Colonic mucosa (tissue), 4 donors: ENCODE measurements around the gene NCKAP1. TPM values are rescaled to one million over a fixed set of nuclear protein-coding genes. Genes with fewer than 3 reads are reported as not detected.
A peak's percentile ranks its signal among the peaks of the same experiment; 100 is the strongest.

ENCODE experiments used
- DNase-seq: peaks from one replicate; pipeline ENCODE4 v3.0.0-alpha.2; 2020
- H3K27ac ChIP-seq: fragments of 200-600 bp; one replicate; pipeline ENCODE4 v1.8.0; 2021
- H3K27me3 ChIP-seq: fragments of 200-600 bp; one replicate; pipeline ENCODE4 v1.8.0; 2021
- H3K36me3 ChIP-seq: fragments of 200-600 bp; one replicate; pipeline ENCODE4 v1.8.0; 2021
- H3K4me1 ChIP-seq: fragments of 200-600 bp; one replicate; pipeline ENCODE4 v1.8.0; 2021; ENCODE audit warnings: mild to moderate bottlenecking
- H3K4me3 ChIP-seq: fragments of 200-600 bp; one replicate; pipeline ENCODE4 v1.8.0; 2021
- H3K9ac ChIP-seq, 2 donors: one replicate each; pipeline ENCODE4 v1.7.0; 2013; ENCODE audit warnings: control low read depth in 2 of 2, low read depth in 2 of 2, low read length in 2 of 2
- H3K9me3 ChIP-seq: fragments of 200-600 bp; one replicate; pipeline ENCODE4 v1.8.0; 2021
- CTCF ChIP-seq: fragments of 200-600 bp; IDR thresholded peaks from one replicate; pipeline ENCODE4 v1.8.0; 2022; ENCODE audit warnings: antibody characterized with exemption, mild to moderate bottlenecking
- intact Hi-C: fragments of 100-400 bp; cut with DNase I; formaldehyde crosslinking; loops from one replicate; pipeline ENCODE4 v1.14.1; 2022
- total RNA-seq, 2 donors: library from RNA; stranded (reverse); fragmentation: NEBNext Ultra II Directional in 1 of 2; extraction: Animal tissue kit (Norgen Biotek cat#: 25700) in 1 of 2; gene quantifications; one replicate each; pipeline ENCODE4 v1.2.1, GENCODE V29; 2021
- donor health status: healthy.
- donor health status: DM: no; HTN: no; CAD: no.
- donor health status: DM: no; HTN: no; CAD: no.

The NCKAP1 gene
- total RNA-seq, 2 donors from 2014 or later: 105 to 133 TPM

- Histone ChIP-seq H3K9me3 (no peaks in the 10 kb centered on the region), H3K4me1 (no peaks in the 10 kb centered on the region), H3K4me3 (peak overlapping the region; percentile 48), H3K9ac (peak overlapping the region; percentile 64 to 77), H3K36me3 (no peaks in the 10 kb centered on the region), H3K27me3 (no peaks in the 10 kb centered on the region), H3K27ac (peak overlapping the region; percentile 72)
- no peak for DNase-seq
- TF ChIP-seq CTCF: no peak
- intact Hi-C loops: loop anchor here (5.0 kb wide), 1 partner anchor 44 kb away; the partner anchor contains the start of gene NUP35
These were observed 39.9 kb upstream of the NCKAP1 start for GRCh38 chr2:183078163-183078463.

GRCh38 chr2:183072177-183072576 is 33.9 kb upstream of the NCKAP1 start:
- no peaks in the 10 kb centered on the region for H3K27me3 ChIP-seq
- H3K4me1 ChIP-seq: no peaks in the 10 kb centered on the region
- no peaks in the 10 kb centered on the region for H3K9me3 ChIP-seq
- no peak for DNase-seq
- intact Hi-C loops: no loop called here
- no peak overlapping the region for H3K9ac ChIP-seq
- no peak overlapping the region for H3K27ac ChIP-seq
- no peak for TF ChIP-seq CTCF
- H3K36me3 ChIP-seq: no peaks in the 10 kb centered on the region
- no peak overlapping the region for H3K4me3 ChIP-seq

GRCh38 chr2:183070942-183071844 is 32.9 kb upstream of the NCKAP1 start:
- peak; percentile 39 for TF ChIP-seq CTCF
- Histone ChIP-seq H3K4me1 (no peaks in the 10 kb centered on the region), H3K4me3 (no peak overlapping the region), H3K27me3 (no peaks in the 10 kb centered on the region), H3K36me3 (no peaks in the 10 kb centered on the region), H3K27ac (no peak overlapping the region), H3K9ac (no peak overlapping the region), H3K9me3 (no peaks in the 10 kb centered on the region)
- DNase-seq: peak; percentile 56
- intact Hi-C loops: no loop called here

DNA sequence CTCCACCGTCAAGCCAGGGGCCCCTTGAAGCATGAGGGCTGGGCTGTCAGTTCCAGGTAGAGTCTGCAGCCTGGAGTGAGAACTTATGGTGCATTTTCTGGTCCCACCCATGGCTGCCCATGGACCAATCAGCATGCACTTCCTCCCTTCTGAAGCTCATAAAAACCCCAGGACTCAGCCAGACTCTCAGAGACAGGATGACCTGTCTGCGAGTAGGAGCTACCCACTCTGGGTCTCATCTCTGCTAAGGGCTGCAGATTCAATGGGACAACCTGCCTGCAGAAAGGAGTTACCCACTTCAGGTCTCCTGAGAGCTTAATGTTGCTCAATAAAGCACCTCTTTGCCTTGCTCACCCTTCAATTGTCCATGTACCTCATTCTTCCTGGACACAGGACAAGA is 30.9 kb upstream of the NCKAP1 start:
- H3K9me3 ChIP-seq: no peaks in the 10 kb centered on the region
- H3K27ac ChIP-seq: no peak overlapping the region
- no peaks in the 10 kb centered on the region for H3K27me3 ChIP-seq
- TF ChIP-seq CTCF: no peak
- DNase-seq: no peak
- no peaks in the 10 kb centered on the region for H3K36me3 ChIP-seq
- H3K4me3 ChIP-seq: no peak overlapping the region
- H3K4me1 ChIP-seq: no peaks in the 10 kb centered on the region
- H3K9ac ChIP-seq: no peak overlapping the region
- intact Hi-C loops: no loop called here

DNA sequence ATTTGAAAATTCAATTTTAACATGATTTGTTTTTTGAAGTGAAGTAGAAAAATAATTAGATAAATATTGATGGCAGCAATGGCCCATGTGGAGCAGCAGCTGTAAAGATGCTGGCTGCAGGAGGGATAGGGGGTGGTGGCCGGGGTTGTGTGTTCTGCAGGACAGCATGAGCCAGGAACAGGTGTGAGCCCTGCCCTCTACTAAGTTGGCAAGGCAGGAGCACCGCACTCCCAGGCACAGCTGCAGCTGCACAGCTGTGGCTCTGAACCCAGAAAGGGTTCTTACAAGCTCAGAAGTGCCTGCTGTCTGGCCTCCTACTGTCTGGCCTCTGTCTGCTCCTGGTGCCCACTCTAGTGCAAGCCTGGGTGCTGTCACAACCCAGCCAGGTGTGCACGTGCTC is 30.3 kb upstream of the NCKAP1 start:
- intact Hi-C loops: no loop called here
- H3K27me3 ChIP-seq: no peaks in the 10 kb centered on the region
- no peak for DNase-seq
- H3K4me1 ChIP-seq: no peaks in the 10 kb centered on the region
- TF ChIP-seq CTCF: no peak
- H3K27ac ChIP-seq: no peak overlapping the region
- no peaks in the 10 kb centered on the region for H3K9me3 ChIP-seq
- H3K36me3 ChIP-seq: no peaks in the 10 kb centered on the region
- no peak overlapping the region for H3K9ac ChIP-seq
- no peak overlapping the region for H3K4me3 ChIP-seq
